Cardiac septum (tissue), 1 donor: ENCODE results near the gene KRTAP12-1. TPM values are rescaled to one million over a fixed set of nuclear protein-coding genes. Genes with fewer than 3 reads are reported as not detected.

Source experiments
- DNase-seq: peaks from one replicate; pipeline ENCODE4 v3.0.0-alpha.2; 2020; ENCODE audit warnings: low spot score
- intact Hi-C: fragments of 100-400 bp; cut with DNase I; formaldehyde crosslinking; loops from one replicate; pipeline ENCODE4 v1.14.0; 2022
- long read RNA-seq: library from polyadenylated mRNA; unstranded; transcript quantifications from one replicate; pipeline ENCODE4 v2.0.0, GENCODE V29; 2021
- total RNA-seq: library from RNA; stranded (reverse); fragmentation: NEBNext Ultra II Directional; extraction: Animal tissue kit (Norgen Biotek cat#: 25700); gene quantifications from one replicate; pipeline ENCODE4 v1.2.1, GENCODE V29; 2021
- donor health status: DM: no; HTN: no; CAD: no.

Gene KRTAP12-1
- total RNA-seq = not detected
- long read RNA-seq = 0 reads

- intact Hi-C loops = no loop called here
- no peak for DNase-seq
These were observed at the start of gene KRTAP12-1 for GRCh38 chr21:44681861-44682579. Gene KRTAP12-1, minus strand, starts transcription at chr21:44682163. Its CDS starts 40 bp downstream, at chr21:44682123.

GRCh38 chr21:44730951-44731579 lies 49.1 kb upstream of the KRTAP12-1 start:
- intact Hi-C loops = no loop called here
- DNase-seq = no peak

GRCh38 chr21:44730028-44730395 lies 48.0 kb upstream of the KRTAP12-1 start:
- peak; percentile 56 for DNase-seq
- intact Hi-C loops = no loop called here

- peak; percentile 44 for DNase-seq
- intact Hi-C loops = no loop called here
These were observed 47.5 kb upstream of the KRTAP12-1 start for GRCh38 chr21:44729336-44730027.

- DNase-seq = peak; percentile 7
- intact Hi-C loops = no loop called here
These were observed 46.8 kb upstream of the KRTAP12-1 start for GRCh38 chr21:44728716-44729115.

- peak; percentile 61 for DNase-seq
- intact Hi-C loops = no loop called here
These were observed 45.8 kb upstream of the KRTAP12-1 start for GRCh38 chr21:44727757-44728156.

GRCh38 chr21:44727321-44727720 lies 45.4 kb upstream of the KRTAP12-1 start:
- peak; percentile 7 for DNase-seq
- intact Hi-C loops = no loop called here

GRCh38 chr21:44726826-44727225 lies 44.9 kb upstream of the KRTAP12-1 start:
- peak; percentile 33 for DNase-seq
- intact Hi-C loops = no loop called here

- intact Hi-C loops = no loop called here
- DNase-seq = peak; percentile 61
These were observed 43.0 kb upstream of the KRTAP12-1 start for GRCh38 chr21:44724926-44725325.

GRCh38 chr21:44724196-44724595 lies 42.2 kb upstream of the KRTAP12-1 start:
- intact Hi-C loops = no loop called here
- DNase-seq = no peak

GRCh38 chr21:44723177-44724131 lies 41.5 kb upstream of the KRTAP12-1 start:
- peak; percentile 63 for DNase-seq
- intact Hi-C loops = no loop called here

- intact Hi-C loops = no loop called here
- DNase-seq = peak; percentile 3
These were observed 40.8 kb upstream of the KRTAP12-1 start for GRCh38 chr21:44722731-44723130.

- intact Hi-C loops = no loop called here
- DNase-seq = peak; percentile 12
These were observed 38.2 kb upstream of the KRTAP12-1 start for GRCh38 chr21:44720170-44720569.

- DNase-seq = peak; percentile 24
- intact Hi-C loops = no loop called here
These were observed 36.6 kb upstream of the KRTAP12-1 start for GRCh38 chr21:44718571-44718970.

- DNase-seq = peak; percentile 15
- intact Hi-C loops = no loop called here
These were observed 36.1 kb upstream of the KRTAP12-1 start for GRCh38 chr21:44718093-44718492.

- no peak for DNase-seq
- intact Hi-C loops = no loop called here
These were observed 35.0 kb upstream of the KRTAP12-1 start for GRCh38 chr21:44716984-44717383.

GRCh38 chr21:44714905-44715304 lies 32.9 kb upstream of the KRTAP12-1 start:
- intact Hi-C loops = no loop called here
- peak; percentile 39 for DNase-seq

- DNase-seq = peak; percentile 4
- intact Hi-C loops = no loop called here
These were observed 31.9 kb upstream of the KRTAP12-1 start for GRCh38 chr21:44713846-44714245.

GRCh38 chr21:44713130-44713529 lies 31.2 kb upstream of the KRTAP12-1 start:
- intact Hi-C loops = no loop called here

More at GRCh38 chr21:44713130-44713529, 31.2 kb upstream of the KRTAP12-1 start:
- DNase-seq = peak; percentile 75
